Thyroid gland (tissue), 4 donors: ENCODE data around the gene NPHS1.

Experiments used
- CTCF ChIP-seq, 6 experiments: fragments of 200-600 bp in 3 of 6; fragments of 450-650 bp in 3 of 6; sonication (generic) in 3 of 6; IDR thresholded peaks; one replicate each; pipeline ENCODE4 v1.5.1; 2016 to 2019; ENCODE audit warnings: antibody characterized with exemption in 6 of 6, mild to moderate bottlenecking in 2 of 6, inconsistent platforms in 1 of 6, moderate library complexity in 1 of 6
- POLR2A ChIP-seq, 2 donors: fragments of 450-650 bp; IDR thresholded peaks; one replicate each; pipeline ENCODE4 v1.6.1; 2017; ENCODE audit warnings: antibody characterized with exemption in 2 of 2, mild to moderate bottlenecking in 2 of 2, moderate library complexity in 1 of 2

GRCh38 chr19:35780058-35780457, 72.2 kb downstream of the NPHS1 start:
- TF ChIP-seq CTCF (IDR thresholded peaks at IDR 0.05) (no peak), POLR2A (IDR thresholded peaks at IDR 0.05) (no peak)
